ENCODE measurements around the gene PTH2. TPM values are rescaled to one million over a fixed set of nuclear protein-coding genes. Genes with fewer than 3 reads are reported as not detected.

The PTH2 gene
- total and polyA plus RNA-seq, 10 donors: not detected

DNA sequence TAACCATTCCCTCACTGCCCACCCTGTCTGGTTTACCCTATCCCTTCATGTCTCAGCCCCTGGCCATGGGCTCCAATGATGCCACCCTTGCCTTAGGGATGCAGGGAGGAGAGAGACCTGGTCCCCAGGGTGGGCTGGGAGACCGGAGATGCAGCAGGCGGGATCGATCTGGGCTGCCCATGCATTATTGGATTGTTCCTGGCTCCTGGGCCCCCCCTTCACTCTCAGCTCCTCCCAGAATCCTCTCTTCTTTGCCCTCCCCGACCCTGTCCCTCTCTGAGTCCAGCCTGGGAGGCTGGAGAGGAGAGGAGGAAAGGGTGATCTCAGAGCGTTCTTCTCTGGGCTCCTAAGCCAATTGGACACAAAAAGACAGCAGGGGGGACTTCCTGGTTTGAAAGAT, 29.4 kb downstream of the PTH2 start:
- TF ChIP-seq POLR2A (IDR thresholded peaks at IDR 0.05): no peak
- TF ChIP-seq POLR2AphosphoS5 (IDR thresholded peaks at IDR 0.05): no peak
- TF ChIP-seq CTCF (IDR thresholded peaks at IDR 0.05 in 8 of 11, conservative IDR thresholded peaks at IDR 0.05 in 3 of 11): no peak
- WGBS, 5 donors: 64 to 79% (median 74%) methylated on average over 4 to 5 of the region's 5 CpGs
- Histone ChIP-seq H3K4me3 (no peak overlapping the region), H3K27ac (no peak overlapping the region), H3K27me3 (replicated peaks in 1 of 7) (peaks cover 0 to 20% (median 0%) of the 10 kb centered on the region in 7 donors), H3K4me1 (peaks cover 0 to 26% (median 11%) of the 10 kb centered on the region in 6 donors), H3K9me3 (no peaks in the 10 kb centered on the region), H3K36me3 (no peaks in the 10 kb centered on the region)
- intact Hi-C loops (cut with DNase I; ENCODE audit: low total_unique reads): loop anchor here (2.0 kb wide), 1 partner anchor 49 kb away; no protein-coding TSS in a partner anchor
- DNase-seq: no peak

DNA sequence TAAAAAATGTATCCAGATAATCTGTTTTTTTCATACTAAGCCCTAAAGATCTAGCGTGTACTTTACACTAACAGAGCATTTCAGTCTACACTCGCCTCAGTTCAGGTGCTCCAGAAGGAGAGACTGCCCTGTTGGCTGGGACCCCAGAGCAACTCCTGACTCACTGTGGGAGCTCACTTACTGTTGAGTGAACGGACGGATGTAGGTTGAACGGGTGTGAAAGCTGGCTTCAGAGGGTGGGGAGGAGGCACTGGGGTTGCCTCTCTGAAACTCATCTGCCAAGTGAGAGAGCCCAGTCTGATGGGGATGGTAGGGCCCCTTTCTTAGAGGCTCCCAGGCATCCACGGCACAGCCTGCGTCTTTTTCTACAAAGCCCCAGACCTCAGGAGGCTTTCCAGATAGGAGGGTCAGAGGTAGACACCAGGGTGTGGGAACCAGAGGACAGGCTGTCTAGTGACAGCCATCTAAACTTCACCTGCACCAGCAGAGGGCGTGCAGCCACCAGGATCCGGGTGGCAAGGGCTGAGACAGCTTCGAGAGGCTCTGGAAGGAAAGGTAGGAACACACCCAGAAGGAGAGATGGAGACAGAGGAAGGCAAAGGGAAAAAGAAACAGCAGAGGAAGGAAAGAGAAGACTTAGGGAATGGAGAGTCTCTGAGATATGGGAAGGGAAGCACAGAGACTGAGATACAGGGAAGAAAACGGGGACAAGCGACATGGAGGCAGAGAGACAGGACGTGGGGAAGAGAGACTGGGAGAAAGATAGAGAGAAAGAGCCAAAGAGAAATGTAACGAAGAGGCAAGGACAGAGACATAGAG, 31.5 kb downstream of the PTH2 start:
- Histone ChIP-seq H3K36me3 (no peaks in the 10 kb centered on the region), H3K27ac (peak overlapping the region in 6 of 8 donors; percentile 18 to 71 (median 52)), H3K9me3 (no peaks in the 10 kb centered on the region), H3K4me1 (peaks cover 0 to 44% (median 13%) of the 10 kb centered on the region in 6 donors), H3K27me3 (replicated peaks in 1 of 7) (peaks cover 0 to 19% (median 0%) of the 10 kb centered on the region in 7 donors), H3K4me3 (no peak overlapping the region)
- TF ChIP-seq CTCF (IDR thresholded peaks at IDR 0.05 in 8 of 11, conservative IDR thresholded peaks at IDR 0.05 in 3 of 11) (peak; percentile 73 to 91 (median 84)), POLR2A (IDR thresholded peaks at IDR 0.05) (no peak), POLR2AphosphoS5 (IDR thresholded peaks at IDR 0.05) (peak in 2 of 3 donors; percentile 34 to 41)
- peak; percentile 93 for DNase-seq
- WGBS, 5 donors: 24 to 31% (median 28%) methylated on average over 12 to 14 of the region's 14 CpGs
- intact Hi-C loops (cut with DNase I; ENCODE audit: low total_unique reads): loop anchor here (2.0 kb wide), 1 partner anchor 51 kb away; no protein-coding TSS in a partner anchor

DNA sequence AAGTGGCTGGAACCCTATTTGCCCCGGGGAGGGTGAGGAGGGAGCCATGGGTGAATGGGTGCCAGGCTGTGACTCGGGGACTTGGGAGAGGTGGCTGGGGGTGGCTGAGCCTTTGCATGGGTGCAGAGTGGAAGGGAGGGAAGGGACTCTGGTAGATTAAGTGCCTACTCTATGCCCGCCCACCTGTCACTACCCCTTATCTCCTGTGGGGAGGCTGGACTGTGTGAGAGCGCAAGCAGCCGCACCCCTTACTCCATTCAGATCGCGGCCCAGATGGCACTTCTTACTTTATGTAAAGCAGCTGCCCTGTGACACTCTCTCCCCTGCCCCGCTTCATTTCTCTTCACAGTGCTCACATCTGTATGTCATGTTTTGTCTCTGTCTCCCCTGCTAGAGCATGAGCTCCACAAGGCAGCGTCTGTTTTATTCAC, 32.3 kb downstream of the PTH2 start:
- Histone ChIP-seq H3K36me3 (no peaks in the 10 kb centered on the region), H3K27ac (peak overlapping the region in 6 of 8 donors; percentile 18 to 71 (median 52)), H3K4me3 (no peak overlapping the region), H3K9me3 (no peaks in the 10 kb centered on the region), H3K4me1 (peaks cover 0 to 44% (median 13%) of the 10 kb centered on the region in 6 donors), H3K27me3 (replicated peaks in 1 of 7) (peaks cover 0 to 19% (median 0%) of the 10 kb centered on the region in 7 donors)
- DNase-seq: peak; percentile 81
- 51 to 67% (median 60%) methylated on average over 9 of the region's 9 CpGs for WGBS, 5 donors
- peak in 1 of 3 donors; percentile 22 for TF ChIP-seq POLR2AphosphoS5 (IDR thresholded peaks at IDR 0.05)
- no peak for TF ChIP-seq POLR2A (IDR thresholded peaks at IDR 0.05)
- peak in 1 of 11 experiments; percentile 19 for TF ChIP-seq CTCF (IDR thresholded peaks at IDR 0.05 in 8 of 11, conservative IDR thresholded peaks at IDR 0.05 in 3 of 11)
- intact Hi-C loops (cut with DNase I; ENCODE audit: low total_unique reads): no loop called here
